Mesenchymal stem cell (in vitro differentiated cells and primary cell): ENCODE data around the gene APC2.

Experiments used
- DNase-seq: peaks from one replicate; pipeline ENCODE4 v3.0.0-alpha.2; 2013
- H2AFZ ChIP-seq: one replicate; pipeline ENCODE4 v1.6.1; 2013; ENCODE audit warnings: low read depth, mild to moderate bottlenecking, control low read depth, inconsistent platforms, low read length, moderate library complexity
- H2AK5ac ChIP-seq: 2 replicates; pipeline ENCODE4 v1.6.1; 2013; ENCODE audit warnings: low read length, moderate library complexity, mild to moderate bottlenecking, inconsistent platforms; ENCODE audit not compliant: severe bottlenecking
- H2BK120ac ChIP-seq: one replicate; pipeline ENCODE4 v1.6.1; 2013; ENCODE audit warnings: low read depth, mild to moderate bottlenecking, inconsistent platforms, low read length, moderate library complexity
- H2BK12ac ChIP-seq, 2 experiments: one replicate each; pipeline ENCODE4 v1.6.1; 2013; ENCODE audit warnings: inconsistent platforms in 2 of 2, low read length in 2 of 2, mild to moderate bottlenecking in 2 of 2, moderate library complexity in 2 of 2, control low read depth in 1 of 2
- H2BK15ac ChIP-seq: one replicate; pipeline ENCODE4 v1.6.1; 2013; ENCODE audit warnings: mild to moderate bottlenecking, low read depth, inconsistent platforms; ENCODE audit not compliant: poor library complexity, severe bottlenecking
- H2BK5ac ChIP-seq: 2 replicates; pipeline ENCODE4 v1.6.1; 2013; ENCODE audit warnings: low read depth, mild to moderate bottlenecking, low read length, control low read depth, inconsistent platforms; ENCODE audit not compliant: poor library complexity, severe bottlenecking
- H3K14ac ChIP-seq, 2 experiments: one replicate each; pipeline ENCODE4 v1.6.1; 2013; ENCODE audit warnings: inconsistent platforms in 2 of 2, low read length in 2 of 2, control low read depth in 1 of 2, mild to moderate bottlenecking in 1 of 2, moderate library complexity in 1 of 2
- H3K18ac ChIP-seq, 2 experiments: one replicate each; pipeline ENCODE4 v1.6.1; 2013; ENCODE audit warnings: inconsistent platforms in 2 of 2, low read length in 2 of 2, control low read depth in 1 of 2, low read depth in 1 of 2, mild to moderate bottlenecking in 1 of 2
- H3K23ac ChIP-seq, 2 experiments: one replicate each; pipeline ENCODE4 v1.6.1; 2013; ENCODE audit warnings: inconsistent platforms in 2 of 2, low read length in 2 of 2, mild to moderate bottlenecking in 2 of 2, moderate library complexity in 2 of 2, control low read depth in 1 of 2
- H3K27ac ChIP-seq: 2 replicates; pipeline ENCODE4 v1.5.1; 2013; ENCODE audit warnings: mild to moderate bottlenecking, moderate library complexity, low read length, control low read depth, inconsistent platforms; ENCODE audit not compliant: poor library complexity, severe bottlenecking
- H3K27me3 ChIP-seq, 2 experiments: 2 replicates each; pipeline versions ENCODE4 v1.6.1 to v1.7.0; 2013; ENCODE audit warnings: low read length in 2 of 2, mild to moderate bottlenecking in 2 of 2, moderate library complexity in 2 of 2, control low read depth in 1 of 2, inconsistent platforms in 1 of 2; ENCODE audit not compliant: control insufficient read depth in 1 of 2, insufficient read depth in 1 of 2
- H3K36me3 ChIP-seq, 2 experiments: 2 replicates each; pipeline versions ENCODE4 v1.6.1 to v1.7.0; 2013; ENCODE audit warnings: low read length in 2 of 2, control low read depth in 1 of 2, inconsistent platforms in 1 of 2, low read depth in 1 of 2, mild to moderate bottlenecking in 1 of 2; ENCODE audit not compliant: insufficient read depth in 2 of 2, control insufficient read depth in 1 of 2
- H3K4ac ChIP-seq, 2 experiments: one replicate each; pipeline ENCODE4 v1.6.1; 2013; ENCODE audit warnings: inconsistent platforms in 2 of 2, low read length in 2 of 2, mild to moderate bottlenecking in 2 of 2, moderate library complexity in 2 of 2, control low read depth in 1 of 2, low read depth in 1 of 2
- H3K4me1 ChIP-seq: 2 replicates; pipeline ENCODE4 v1.6.1; 2013; ENCODE audit warnings: low read depth, low read length, control low read depth; ENCODE audit not compliant: control insufficient read depth, insufficient read depth
- H3K4me2 ChIP-seq: 2 replicates; pipeline ENCODE4 v1.6.1; 2013; ENCODE audit warnings: low read length, mild to moderate bottlenecking, inconsistent platforms; ENCODE audit not compliant: poor library complexity, severe bottlenecking
- H3K4me3 ChIP-seq, 2 experiments: 2 replicates each; pipeline versions ENCODE4 v1.5.1 to v1.7.0; 2013; ENCODE audit warnings: low read length in 2 of 2, mild to moderate bottlenecking in 2 of 2, control low read depth in 1 of 2, low read depth in 1 of 2; ENCODE audit not compliant: insufficient read depth in 1 of 2
- H3K79me1 ChIP-seq: replicated peaks from 2 replicates; pipeline ENCODE4 v1.6.1; 2013; ENCODE audit warnings: mild to moderate bottlenecking, control low read depth, low read length, inconsistent platforms; ENCODE audit not compliant: poor library complexity, severe bottlenecking
- H3K9ac ChIP-seq: 2 replicates; pipeline ENCODE4 v1.7.0; 2013; ENCODE audit warnings: mild to moderate bottlenecking, low read length, moderate library complexity
- H3K9me3 ChIP-seq: 2 replicates; pipeline ENCODE4 v1.7.0; 2013; ENCODE audit warnings: mild to moderate bottlenecking, low read length; ENCODE audit not compliant: control insufficient read depth
- H4K8ac ChIP-seq: one replicate; pipeline ENCODE4 v1.6.1; 2013; ENCODE audit warnings: inconsistent platforms, mild to moderate bottlenecking, low read length, moderate library complexity
- H4K91ac ChIP-seq: one replicate; pipeline ENCODE4 v1.6.1; 2013; ENCODE audit warnings: mild to moderate bottlenecking, low read length, inconsistent platforms
- WGBS: methylation state at CpG from one replicate; pipeline ENCODE4 v1.1.7; 2013; ENCODE audit warnings: mixed read lengths; 5-methylcytosine and 5-hydroxymethylcytosine counted together

Gene APC2

GRCh38 chr19:1429750-1430149 lies 20.2 kb upstream of the APC2 start:
- H2BK5ac ChIP-seq = no peak overlapping the region
- no peak overlapping the region for H3K14ac ChIP-seq
- H3K79me1 ChIP-seq = peaks cover 74% of the 10 kb centered on the region
- peak overlapping the region; percentile 27 for H4K8ac ChIP-seq
- H2BK15ac ChIP-seq = no peak overlapping the region
- no peak for DNase-seq
- WGBS = 92% methylated on average over 11 of the region's 14 CpGs
- H3K4ac ChIP-seq = no peak overlapping the region
- no peak overlapping the region for H3K18ac ChIP-seq
- H3K27ac ChIP-seq = no peak overlapping the region
- peaks cover 4% of the 10 kb centered on the region for H3K4me1 ChIP-seq
- no peak overlapping the region for H2BK120ac ChIP-seq
- H3K27me3 ChIP-seq = no peaks in the 10 kb centered on the region
- H3K23ac ChIP-seq = no peak overlapping the region
- no peak overlapping the region for H4K91ac ChIP-seq
- no peak overlapping the region for H3K9ac ChIP-seq
- no peak overlapping the region for H2AFZ ChIP-seq
- H3K36me3 ChIP-seq = peaks cover 88 to 90% of the 10 kb centered on the region in 2 experiments
- H3K9me3 ChIP-seq = no peaks in the 10 kb centered on the region
- no peak overlapping the region for H3K4me3 ChIP-seq
- H2BK12ac ChIP-seq = no peak overlapping the region
- H3K4me2 ChIP-seq = no peak overlapping the region
- H2AK5ac ChIP-seq = no peak overlapping the region

DNA sequence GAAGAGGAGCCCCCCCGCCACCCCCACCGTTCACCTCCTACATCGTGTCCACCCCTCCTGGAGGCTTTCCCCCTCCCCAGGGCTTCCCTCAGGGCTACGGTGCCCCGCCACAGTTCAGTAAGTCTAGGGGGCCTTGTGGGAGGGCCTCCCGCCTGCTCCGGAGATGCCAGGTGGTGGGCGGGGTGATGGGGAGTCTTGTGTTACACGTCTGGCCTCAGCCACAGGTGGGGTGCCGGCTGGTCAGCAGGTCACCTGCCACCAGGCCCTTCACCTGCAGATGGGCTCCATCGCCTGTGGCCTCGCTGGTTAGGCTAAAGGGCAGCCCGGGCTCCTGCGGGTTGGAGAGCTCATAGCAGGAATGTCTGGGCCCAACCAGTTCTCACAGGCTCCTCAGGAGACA lies 19.7 kb upstream of the APC2 start:
- 97% methylated on average over 11 of the region's 14 CpGs for WGBS
- no peak for DNase-seq
- H3K27me3 ChIP-seq = no peaks in the 10 kb centered on the region
- H3K79me1 ChIP-seq = peaks cover 72% of the 10 kb centered on the region
- H3K4me1 ChIP-seq = peaks cover 1% of the 10 kb centered on the region
- H3K4me3 ChIP-seq = no peak overlapping the region
- peaks cover 84 to 88% of the 10 kb centered on the region in 2 experiments for H3K36me3 ChIP-seq
- no peak overlapping the region for H3K4ac ChIP-seq
- H3K4me2 ChIP-seq = no peak overlapping the region
- H2AFZ ChIP-seq = no peak overlapping the region
- no peak overlapping the region for H3K27ac ChIP-seq
- H3K14ac ChIP-seq = no peak overlapping the region
- H4K8ac ChIP-seq = no peak overlapping the region
- no peak overlapping the region for H4K91ac ChIP-seq
- H2BK12ac ChIP-seq = peak overlapping the region in 1 of 2 experiments; percentile 31
- no peak overlapping the region for H3K9ac ChIP-seq
- no peak overlapping the region for H3K18ac ChIP-seq
- no peak overlapping the region for H2BK120ac ChIP-seq
- no peak overlapping the region for H3K23ac ChIP-seq
- no peaks in the 10 kb centered on the region for H3K9me3 ChIP-seq
- H2AK5ac ChIP-seq = no peak overlapping the region
- H2BK5ac ChIP-seq = no peak overlapping the region
- H2BK15ac ChIP-seq = no peak overlapping the region

DNA sequence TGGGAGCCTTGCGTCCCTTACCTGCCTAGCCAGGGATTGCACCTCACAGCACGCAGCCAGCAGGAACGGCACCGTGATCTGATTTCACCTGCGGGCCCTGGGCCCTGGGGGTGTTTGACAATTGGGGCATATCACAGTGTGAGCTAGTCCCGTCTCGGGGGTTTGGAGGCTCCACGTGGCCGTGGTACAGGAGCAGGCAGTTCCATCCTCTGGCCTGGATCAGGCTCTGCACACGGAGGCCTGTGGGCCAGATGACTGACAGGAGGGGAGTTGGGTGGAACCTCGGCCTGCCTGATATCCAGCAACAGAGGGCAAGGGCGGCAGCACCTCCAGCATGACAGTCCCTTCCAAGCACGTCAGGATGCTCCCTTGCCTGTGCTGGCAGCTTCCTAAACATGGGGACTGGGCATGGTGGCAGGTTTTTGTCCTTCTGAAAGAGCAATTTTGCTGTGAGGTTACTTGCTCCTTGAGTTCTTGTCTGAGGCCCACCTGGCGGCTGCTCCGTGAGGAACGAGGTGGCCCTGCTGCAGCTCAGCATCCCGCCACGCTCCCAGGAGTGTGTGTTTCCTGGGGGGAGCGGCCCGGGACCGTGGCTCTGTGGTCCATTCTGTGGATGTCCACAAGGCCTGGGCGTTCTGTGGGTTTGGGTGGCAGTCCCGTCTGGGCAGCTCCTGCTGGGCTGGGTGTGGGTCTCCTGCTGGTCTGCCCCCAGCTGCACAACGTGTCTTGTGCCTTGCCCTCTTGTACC lies 18.0 kb upstream of the APC2 start:
- Histone ChIP-seq H3K9ac (no peak overlapping the region), H3K9me3 (no peaks in the 10 kb centered on the region), H3K79me1 (peaks cover 69% of the 10 kb centered on the region), H2BK5ac (no peak overlapping the region), H3K23ac (no peak overlapping the region), H3K4me1 (peaks cover 3% of the 10 kb centered on the region), H3K4me2 (no peak overlapping the region), H3K18ac (no peak overlapping the region), H4K91ac (peak overlapping the region; percentile 61), H2BK12ac (no peak overlapping the region), H2BK120ac (no peak overlapping the region), H2AK5ac (no peak overlapping the region), H2AFZ (no peak overlapping the region), H3K36me3 (peaks cover 78 to 80% of the 10 kb centered on the region in 2 experiments), H3K14ac (no peak overlapping the region), H2BK15ac (no peak overlapping the region), H3K4ac (no peak overlapping the region), H3K27me3 (no peaks in the 10 kb centered on the region), H4K8ac (peak overlapping the region; percentile 28), H3K27ac (no peak overlapping the region), H3K4me3 (peak overlapping the region in 1 of 2 experiments; percentile 11)
- 96% methylated on average over 24 of the region's 24 CpGs for WGBS
- no peak for DNase-seq

DNA sequence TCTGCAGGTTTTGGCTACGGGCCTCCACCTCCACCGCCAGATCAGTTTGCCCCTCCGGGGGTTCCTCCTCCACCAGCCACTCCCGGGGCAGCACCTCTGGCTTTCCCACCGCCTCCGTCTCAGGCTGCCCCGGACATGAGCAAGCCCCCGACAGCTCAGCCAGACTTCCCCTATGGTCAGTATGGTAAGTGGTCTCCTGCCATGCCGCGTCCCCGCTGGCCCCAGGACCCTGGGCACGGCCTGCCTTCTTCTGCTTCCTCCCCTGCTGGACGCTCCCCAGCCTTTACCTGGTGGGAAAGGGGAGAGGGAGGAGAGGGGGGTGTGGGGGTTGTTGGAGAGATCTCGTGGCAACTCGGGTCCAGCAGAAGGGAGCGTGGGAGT lies 17.4 kb upstream of the APC2 start:
- Histone ChIP-seq H3K4me2 (no peak overlapping the region), H3K27me3 (no peaks in the 10 kb centered on the region), H2AK5ac (no peak overlapping the region), H3K14ac (no peak overlapping the region), H3K9ac (no peak overlapping the region), H2BK15ac (no peak overlapping the region), H2BK5ac (no peak overlapping the region), H3K27ac (no peak overlapping the region), H3K4ac (no peak overlapping the region), H2BK12ac (no peak overlapping the region), H3K36me3 (peaks cover 72 to 74% of the 10 kb centered on the region in 2 experiments), H3K79me1 (peaks cover 63% of the 10 kb centered on the region), H3K23ac (no peak overlapping the region), H3K9me3 (no peaks in the 10 kb centered on the region), H3K4me1 (peaks cover 3% of the 10 kb centered on the region), H2AFZ (no peak overlapping the region), H4K91ac (no peak overlapping the region), H3K4me3 (no peak overlapping the region), H3K18ac (no peak overlapping the region), H4K8ac (no peak overlapping the region), H2BK120ac (no peak overlapping the region)
- WGBS = 97% methylated on average over 16 of the region's 16 CpGs
- DNase-seq = no peak
